Sciatic nerve (tissue), 2 donors: Measurements from ENCODE around the gene PRIMA1. TPM values are rescaled to one million over a fixed set of nuclear protein-coding genes. Genes with fewer than 3 reads are reported as not detected.

Source experiments
- ATAC-seq: fragments of 200-7000 bp; cut with Tn5 transposase; one replicate; pipeline ENCODE4 v1.9.1; 2020; ENCODE audit warnings: mild to moderate bottlenecking, moderate library complexity
- DNase-seq: peaks from one replicate; pipeline ENCODE4 v3.0.0-alpha.2; 2020; ENCODE audit warnings: low spot score
- intact Hi-C: fragments of 100-400 bp; cut with DNase I; formaldehyde crosslinking; loops from one replicate; pipeline ENCODE4 v1.14.2; 2022
- total RNA-seq: library from RNA; stranded (reverse); fragmentation: NEBNext Ultra II Directional; extraction: Animal tissue kit (Norgen Biotek cat#: 25700); gene quantifications from one replicate; pipeline ENCODE4 v1.2.1, GENCODE V29; 2021
- donor health status: DM: no; HTN: no; CAD: no.
- donor health status: DM: no; HTN: no; CAD: no.

PRIMA1 gene
- total RNA-seq, 1 donor from 2014 or later: 73.3 TPM

DNA sequence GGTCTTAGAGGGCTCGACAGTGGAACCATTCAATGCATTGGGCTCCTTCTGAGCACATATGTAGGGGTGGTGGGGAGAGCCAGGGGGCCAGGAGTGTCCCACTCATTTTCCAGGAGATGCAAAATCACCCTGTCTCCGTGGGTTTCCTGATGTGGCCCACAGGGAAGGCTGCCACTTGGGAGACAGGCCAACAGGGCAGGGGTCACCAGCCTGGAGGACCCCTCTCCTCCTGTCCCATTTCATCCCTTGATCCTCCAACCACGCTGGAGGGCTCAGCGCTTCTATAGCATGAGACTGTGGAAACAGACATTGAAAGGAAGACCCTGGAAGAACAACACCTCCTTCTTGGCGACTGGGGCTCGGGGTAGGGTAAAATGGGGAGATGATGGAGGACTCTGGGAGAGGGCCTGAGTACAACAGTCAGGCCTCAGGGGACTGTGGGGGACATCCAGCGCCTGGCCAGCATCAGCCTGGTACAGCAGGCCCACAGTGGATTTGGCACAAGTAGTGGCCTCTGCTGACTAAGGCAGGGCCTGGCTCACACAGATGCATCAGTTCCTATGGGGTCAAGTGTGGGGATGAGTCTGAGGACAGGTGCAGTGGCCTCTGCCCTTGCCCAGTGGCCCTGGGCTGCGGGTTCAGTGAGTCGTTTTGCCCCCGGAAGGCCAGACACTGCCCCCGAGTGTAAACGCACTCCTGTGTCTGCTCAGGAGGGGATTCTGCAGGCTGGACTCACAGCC is 68.0 kb downstream of the PRIMA1 start:
- ATAC-seq (no peak), DNase-seq (no peak)
- intact Hi-C loops: no loop called here

DNA sequence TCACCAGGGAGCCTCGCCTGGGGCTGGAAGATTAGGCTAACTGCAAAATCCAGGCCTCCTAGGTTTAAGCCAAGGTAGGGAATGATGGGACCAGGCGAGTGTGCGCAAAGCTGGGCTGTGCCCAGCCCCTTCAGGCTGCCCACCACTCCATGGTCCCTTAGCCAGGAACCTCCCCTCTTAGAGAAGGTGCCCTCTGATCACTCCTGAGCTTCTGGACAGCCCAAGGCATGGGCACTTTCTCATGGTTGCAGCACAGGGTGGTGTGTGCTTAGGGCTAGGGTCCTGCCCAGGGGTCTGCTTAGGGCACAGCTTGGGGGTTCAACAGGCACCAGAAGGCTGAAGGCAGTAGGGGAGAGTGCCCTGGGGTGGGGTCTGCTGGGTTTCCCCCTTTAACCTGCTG is 69.0 kb downstream of the PRIMA1 start:
- DNase-seq (no peak), ATAC-seq (no peak)
- intact Hi-C loops: no loop called here

DNA sequence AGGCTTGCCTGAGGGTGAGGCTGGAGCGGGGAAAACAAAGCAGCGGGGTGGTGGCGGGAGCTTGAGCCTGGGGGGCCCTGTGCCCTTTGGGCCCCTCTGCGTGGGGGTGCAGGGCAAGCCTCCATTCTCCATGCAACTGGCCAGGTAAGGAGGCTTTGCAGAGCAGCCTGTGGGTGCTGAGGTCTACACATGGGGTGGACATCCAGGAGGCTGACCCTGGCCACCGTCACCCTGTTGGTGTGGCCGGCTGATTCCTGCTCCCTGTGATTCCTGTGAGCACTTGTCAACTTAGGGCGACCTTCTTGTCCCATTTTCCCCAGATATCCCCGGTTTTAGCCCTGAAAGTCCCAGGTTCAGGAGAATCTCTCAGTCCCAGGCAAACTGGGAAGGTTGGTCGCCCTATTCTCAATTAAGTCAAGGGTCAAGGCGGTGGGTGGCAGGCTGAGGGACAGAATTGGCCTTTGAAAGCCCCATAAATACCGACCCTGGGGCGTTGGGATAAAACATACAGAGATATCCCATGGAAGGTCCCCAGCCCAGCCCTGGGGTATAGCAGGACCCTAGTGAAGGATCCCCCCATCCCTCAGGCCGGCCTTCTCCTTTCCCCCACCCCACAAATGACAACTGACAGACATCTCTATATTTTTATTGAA is 70.5 kb downstream of the PRIMA1 start:
- DNase-seq: no peak
- ATAC-seq: no peak
- intact Hi-C loops: no loop called here

DNA sequence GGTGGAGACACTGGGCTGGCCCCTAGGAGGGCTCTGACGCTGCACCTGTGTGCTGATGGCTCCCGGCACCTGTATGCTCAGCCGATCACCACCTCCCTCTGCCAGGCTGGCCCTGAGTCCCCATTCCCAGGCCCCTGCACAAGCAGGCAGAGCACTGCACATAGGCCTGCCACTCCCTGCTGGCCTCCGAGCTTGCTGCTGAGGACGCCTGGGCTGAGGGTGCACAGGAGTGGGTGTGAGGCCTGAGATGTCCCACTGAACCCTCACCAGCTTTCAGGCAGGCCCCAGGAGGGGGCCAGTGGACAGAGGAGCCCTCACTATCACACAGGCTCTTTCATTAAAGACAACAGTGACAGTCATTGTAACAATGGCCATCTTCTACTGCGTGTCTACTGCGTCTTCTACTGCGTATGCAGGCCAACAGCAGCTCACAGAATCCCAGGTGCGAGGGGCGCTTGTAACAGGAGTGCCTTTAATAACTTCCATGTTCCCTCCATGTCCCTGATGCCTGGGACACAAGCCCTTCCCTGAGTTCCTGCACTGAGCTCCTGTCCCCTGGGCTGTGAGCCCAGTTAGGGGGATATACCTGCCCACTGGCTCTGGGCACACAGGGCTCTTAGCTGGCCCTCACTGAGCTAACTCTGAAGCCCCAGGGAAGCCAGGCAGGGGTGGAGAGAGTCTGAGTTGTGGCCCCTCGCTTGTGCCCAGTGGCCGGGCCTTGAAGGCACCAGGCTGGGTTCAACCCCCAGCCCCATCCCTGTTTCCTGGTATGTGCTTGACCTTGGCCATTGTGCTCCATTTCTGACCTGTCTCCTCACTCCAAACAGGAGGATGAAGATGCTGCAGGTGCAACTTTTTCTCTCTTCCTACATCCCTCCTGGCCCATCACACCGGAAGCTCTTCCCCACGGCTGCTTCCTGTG is 71.3 kb downstream of the PRIMA1 start:
- ATAC-seq (no peak), DNase-seq (no peak)
- intact Hi-C loops: no loop called here

DNA sequence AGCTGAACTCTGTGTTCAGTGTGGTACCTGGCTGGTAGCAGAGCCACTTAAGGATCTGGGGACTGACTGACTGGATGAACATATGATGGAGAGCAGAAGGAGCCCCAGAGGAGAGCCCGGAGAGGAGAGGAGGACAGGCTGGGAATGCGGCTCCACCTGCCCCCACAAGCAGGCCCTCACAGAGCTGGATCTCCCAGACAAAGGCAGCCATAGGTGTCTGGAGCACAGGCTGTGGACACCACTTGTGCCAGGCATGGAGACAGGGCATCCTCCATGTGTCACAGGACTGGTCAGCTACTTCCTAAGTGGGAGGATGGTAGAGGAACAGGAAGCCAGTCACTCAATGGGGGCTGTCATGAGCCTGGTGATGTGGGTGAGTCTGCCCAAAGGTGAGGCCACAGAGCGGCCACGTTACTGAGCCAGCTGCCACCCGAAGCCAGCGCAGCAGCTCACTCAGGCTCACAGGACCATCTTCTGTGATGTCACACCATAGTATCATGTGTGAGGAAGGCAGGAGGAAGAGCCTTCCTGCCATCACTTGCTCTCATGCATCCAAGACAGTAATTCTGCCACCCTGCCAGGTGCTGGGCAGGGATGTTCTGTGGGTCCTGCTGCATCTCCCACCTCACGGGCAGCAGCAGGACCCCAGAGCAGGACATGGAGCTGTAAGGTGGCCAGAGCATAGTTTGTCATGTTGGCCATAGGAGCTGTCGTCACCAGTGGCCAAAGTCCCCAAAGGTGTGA is 72.1 kb downstream of the PRIMA1 start:
- intact Hi-C loops: no loop called here
- ATAC-seq: no peak
- no peak for DNase-seq

DNA sequence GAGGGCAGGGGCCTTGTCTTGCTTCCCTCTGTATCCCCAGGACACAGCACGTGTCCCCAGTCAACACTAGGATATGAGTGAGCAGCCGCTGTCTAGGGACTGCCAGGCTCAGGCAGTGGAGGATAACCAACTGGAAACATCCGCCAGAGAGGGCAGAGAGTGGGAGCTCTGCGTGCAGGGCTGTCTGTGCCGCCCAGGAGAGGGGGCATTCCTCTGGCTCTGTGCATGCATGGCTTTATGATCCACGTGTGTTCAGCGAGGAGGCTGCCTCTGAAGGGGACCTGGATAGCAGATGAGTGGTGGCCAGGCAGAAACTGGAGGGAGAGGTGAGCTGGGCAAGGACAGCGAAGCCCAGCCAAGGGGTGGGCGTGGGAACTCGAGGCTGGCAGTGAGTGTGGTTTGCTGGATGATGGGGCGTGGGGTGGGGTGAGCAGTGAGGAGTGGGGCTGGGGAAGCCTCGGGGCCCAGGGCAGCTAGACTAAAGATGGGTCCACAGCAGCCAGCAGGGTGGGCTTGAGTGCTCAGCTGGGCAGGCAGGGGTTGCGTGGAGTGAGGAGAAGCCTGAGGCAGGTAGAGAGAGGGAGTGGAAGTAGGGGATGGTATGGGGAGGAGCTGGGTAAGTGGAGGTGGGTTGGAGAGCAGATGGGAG is 72.9 kb downstream of the PRIMA1 start:
- ATAC-seq (peak; percentile 24), DNase-seq (no peak)
- intact Hi-C loops: no loop called here

DNA sequence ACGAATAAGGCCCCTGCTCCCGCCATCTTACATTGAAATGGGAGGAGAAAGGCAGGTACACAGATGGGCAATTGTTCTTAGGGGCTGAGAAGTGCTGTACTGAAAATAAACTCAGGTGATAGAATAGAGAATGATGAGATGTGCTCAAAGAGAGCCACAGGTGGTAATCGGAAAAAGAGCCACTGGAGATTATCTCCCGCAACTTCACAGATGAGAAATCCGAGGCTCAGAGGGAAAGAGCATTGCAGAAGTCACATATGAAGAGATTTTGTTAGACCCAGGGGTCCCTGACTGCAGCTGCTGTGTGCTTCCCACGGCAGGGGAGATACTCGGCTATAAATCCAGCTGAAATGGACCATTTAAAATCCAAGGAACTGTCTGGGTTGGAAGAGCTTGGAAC is 73.7 kb downstream of the PRIMA1 start:
- DNase-seq (no peak), ATAC-seq (no peak)
- intact Hi-C loops: no loop called here

DNA sequence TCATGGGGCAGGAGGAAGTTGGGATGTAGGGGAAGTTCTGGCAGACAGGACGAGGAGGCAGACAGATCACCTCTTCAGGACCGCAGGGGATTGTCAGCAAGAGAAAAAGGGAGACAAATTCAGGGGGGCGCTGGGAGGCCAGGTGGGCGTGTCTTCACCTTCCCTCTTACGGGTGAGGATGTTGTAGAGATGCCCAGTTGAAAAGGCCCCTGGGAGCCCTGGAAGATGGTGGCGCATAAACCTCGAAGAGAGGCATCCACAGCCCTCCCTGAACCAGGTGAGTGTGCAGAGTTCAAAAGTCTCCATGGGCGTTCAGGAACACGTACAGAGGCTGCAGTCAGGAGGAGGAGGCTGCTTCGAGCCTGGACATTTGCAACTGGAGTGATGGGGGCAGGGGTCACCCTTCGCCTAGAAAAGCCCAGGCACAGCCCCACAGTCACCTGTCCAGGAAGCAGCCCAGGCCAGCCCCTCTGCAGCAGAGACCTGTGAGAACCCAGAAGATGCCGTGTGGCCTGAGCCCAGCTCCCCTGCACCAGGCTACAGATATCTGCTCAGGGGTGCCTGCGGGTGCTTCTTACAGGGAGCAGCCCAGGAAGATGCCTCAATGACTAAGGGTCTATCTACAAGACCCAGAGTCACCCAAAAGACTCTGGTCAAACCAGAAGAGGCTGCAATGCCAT is 74.4 kb downstream of the PRIMA1 start:
- ATAC-seq: no peak
- DNase-seq: no peak
- intact Hi-C loops: no loop called here

DNA sequence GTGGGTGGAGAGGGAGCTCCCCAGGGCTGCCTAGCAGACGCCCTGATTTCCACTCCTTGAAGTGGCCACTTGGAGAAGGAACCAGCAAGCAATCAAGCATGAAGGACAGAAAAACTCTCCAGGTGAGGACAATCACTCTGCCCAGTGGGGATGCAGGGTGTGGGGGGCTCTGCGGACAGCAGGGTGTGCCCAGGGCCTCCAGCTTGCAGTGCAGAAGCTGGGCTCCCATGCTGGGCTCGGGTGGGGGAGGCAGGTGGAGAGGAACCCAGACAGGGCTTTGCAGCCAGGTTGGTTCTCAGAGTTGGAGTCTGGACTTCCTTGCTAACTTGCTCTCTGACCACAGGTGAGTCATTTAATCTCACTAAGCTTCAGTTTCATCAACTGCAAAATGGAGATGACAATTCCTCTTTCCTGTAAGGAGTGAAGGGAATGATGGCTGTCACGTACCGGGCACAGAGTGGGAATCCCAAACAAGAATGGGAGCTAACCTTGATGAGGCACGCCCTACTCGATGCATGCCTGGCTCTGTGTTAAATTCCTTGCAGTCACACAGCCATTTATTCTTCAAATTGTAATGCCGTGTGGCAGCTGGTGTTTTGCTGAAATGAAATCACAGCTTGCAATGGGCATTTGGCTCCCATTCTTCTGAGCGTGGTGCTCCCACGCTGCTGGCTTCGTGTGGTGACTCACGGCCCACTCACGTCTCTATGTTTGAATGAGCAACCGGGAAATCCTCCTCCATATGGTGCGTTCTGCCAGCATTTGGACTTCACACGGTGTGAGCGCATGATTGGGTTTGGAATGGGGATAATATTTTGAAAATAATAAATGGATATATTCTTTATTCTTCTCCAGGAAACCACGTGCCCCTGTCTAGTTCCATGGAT is 75.2 kb downstream of the PRIMA1 start:
- intact Hi-C loops: no loop called here
- DNase-seq (no peak), ATAC-seq (no peak)

DNA sequence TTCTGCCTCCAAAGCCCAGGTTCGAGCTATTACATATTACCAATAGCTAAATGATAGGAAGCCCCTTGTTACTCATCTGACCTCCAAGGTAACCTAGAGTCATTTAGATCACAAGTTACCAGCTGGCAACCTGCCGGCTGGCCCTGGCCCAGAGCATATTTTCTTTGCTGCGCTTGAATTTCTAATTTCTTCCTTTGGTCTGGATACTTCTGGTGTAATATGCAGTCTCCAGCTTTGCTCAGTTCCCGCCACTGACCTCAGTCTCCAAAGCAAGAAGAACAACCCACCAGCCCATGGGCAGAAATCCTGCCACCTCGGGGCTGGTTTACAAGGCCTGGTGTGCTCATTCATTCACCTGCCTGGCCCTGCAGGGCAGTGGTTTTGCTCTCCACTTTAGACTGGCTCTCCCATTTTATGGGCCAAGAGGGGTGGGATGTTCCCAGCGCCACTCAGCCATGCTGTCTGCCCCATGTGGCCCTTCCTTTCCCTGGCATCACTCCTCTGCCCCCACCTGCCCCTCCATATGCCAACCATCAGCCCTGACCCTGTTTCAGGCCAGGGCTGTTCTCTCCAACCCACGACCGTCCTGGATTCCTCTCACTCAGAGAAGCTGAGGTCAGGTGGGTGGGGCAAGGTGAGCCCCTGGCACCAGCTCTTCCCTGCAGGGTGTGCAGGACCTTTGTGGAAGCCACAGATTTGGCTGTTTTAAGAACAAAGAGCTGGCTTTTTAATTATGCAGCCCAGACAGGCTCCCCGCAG is 76.0 kb downstream of the PRIMA1 start:
- intact Hi-C loops: no loop called here
- DNase-seq (no peak), ATAC-seq (no peak)

DNA sequence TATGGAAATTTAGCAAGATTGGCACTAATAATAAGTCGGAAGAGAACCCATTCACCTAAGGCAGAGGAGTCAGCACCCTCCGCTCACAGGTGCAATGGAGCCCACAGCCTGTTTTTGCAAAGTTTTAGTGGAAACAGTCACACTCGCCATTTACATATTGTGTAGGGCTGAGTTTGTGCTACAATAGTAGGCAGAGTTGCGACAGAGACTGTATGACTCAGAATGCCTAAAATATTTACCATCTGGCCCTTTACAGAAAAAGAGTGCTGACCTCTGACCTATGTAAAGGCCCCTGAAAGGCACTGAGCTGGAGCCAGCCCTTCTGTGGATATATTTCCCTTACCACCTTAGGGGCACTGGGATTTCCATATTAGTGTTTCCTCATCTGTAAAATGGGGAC is 79.0 kb downstream of the PRIMA1 start:
- no peak for ATAC-seq
- intact Hi-C loops: no loop called here
- no peak for DNase-seq

DNA sequence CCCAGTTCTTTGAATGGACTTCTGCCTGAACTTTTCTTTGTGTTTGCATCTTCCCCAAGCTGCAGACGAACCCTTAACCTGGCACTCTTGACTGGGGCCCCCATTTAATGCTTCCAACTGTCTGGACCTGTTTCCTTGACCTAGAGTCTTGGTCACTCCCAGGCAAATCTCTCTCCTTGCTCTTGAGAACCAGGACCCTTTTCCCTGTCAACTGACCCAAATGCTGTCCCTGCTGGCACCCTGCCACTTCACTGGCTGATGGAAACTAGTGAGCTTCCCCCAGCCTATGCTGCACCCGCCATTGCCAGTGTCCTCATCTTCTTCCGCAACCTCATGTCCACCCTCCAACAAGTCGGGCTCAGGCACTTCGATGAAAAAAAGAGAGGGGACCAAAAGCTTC is 79.5 kb downstream of the PRIMA1 start:
- DNase-seq (no peak), ATAC-seq (no peak)
- intact Hi-C loops: no loop called here

DNA sequence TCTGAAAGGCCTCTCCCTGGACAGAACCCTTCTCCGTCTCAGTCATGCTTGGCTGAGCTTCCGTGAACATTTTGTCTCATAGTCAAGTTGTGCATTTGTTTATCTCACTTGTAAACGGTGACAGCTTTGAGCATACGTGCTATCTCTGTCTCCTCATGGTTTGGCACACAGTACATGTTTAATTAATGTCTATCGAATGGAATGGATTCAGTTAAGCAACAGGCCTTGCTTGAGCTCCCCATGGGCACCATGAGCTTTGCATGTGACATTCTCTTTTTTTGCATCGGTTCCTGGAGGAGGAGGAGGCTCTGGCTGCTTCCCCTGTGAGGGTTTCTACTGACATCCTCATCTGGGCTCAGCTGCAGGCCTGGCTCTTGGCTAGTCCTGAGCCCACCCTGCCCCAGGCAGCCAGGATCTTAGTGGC is 80.0 kb downstream of the PRIMA1 start:
- intact Hi-C loops: no loop called here
- ATAC-seq (no peak), DNase-seq (no peak)

DNA sequence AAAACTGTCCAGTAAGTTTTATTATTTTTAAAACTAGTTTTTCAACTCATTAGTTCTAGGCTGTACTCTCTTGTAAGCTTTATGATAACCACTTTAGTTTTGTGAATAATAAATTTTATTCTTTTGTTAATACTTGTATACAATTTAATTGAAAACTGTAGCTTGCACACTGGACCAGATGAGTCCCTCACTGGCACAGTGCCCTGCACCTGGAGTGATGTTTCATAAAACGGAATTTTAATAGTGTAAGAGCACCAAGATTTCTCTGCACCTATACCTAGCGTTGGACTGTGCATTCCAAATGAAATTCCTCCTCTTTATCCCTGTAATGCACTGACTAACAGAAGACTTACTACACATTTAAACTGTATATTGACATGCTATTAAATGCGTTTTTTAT is 80.8 kb downstream of the PRIMA1 start:
- no peak for ATAC-seq
- intact Hi-C loops: no loop called here
- DNase-seq: no peak

DNA sequence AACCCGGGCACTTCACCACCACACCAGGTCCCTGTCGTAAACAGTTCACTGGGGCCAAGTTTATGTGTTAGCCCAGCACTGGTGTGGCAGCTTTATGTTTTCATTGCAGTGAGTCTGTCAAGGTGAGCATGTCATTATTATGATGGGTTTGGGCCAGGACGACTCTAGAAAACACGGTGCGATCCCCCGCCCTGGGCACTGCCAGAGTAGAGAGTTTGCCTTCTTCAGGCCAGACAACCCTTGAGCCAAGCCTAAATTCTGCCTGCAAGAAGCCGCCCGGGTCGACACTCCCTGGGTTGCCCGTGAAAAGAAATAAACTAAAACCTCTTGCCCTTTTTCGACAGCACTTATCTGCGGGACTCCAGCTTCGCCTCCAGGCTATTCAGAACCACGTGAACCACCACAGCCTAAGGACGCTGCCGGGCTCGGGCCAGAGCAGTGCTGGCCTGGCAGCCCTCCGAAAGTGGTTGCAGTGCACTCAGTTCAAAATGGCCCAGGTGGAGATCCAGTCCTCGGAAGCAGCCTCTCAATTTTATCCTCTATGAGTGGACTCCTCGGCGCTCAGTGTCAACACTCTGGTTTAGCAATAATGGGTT is 81.8 kb downstream of the PRIMA1 start:
- intact Hi-C loops: no loop called here
- no peak for DNase-seq
- no peak for ATAC-seq

DNA sequence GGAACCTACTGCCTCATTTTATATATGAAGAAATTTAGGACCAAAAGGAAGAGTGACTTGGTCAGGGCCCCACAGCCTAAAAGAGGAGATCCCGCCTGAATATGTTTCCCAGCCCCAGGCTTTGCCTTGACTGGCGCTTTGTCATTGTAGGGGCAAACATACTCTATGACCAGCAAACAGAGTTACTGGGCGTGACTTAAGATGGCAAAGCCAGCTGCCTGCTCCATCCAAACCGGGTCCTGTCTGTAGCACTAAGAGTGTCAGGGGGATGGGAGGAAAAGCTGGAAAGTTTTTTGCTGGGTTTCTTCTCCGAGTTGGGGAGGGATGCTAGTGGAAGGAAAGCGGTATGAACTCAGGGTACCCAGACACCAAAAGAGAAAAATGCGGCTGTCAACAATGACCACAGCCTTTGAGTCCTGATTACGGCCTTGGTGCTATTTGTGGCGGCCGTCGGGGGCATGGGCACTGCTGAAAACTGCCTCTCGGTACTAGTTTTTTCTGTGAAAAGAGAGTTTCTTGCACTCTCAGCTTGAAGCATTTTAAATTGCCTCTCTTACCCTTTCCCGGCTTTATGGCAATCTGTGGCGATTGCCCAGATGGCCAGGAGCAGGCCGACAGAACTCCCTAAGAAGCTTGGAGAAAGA is 82.7 kb downstream of the PRIMA1 start:
- DNase-seq (no peak), ATAC-seq (no peak)
- intact Hi-C loops: no loop called here
